ENCODE results near the gene JHY. TPM values are rescaled to one million over a fixed set of nuclear protein-coding genes. Genes with fewer than 3 reads are reported as not detected.
"Not testable (repeated sequence)": the region's sequence is repeated elsewhere in the genome, so short reads cannot be mapped to it uniquely, and the experiment has no call there.

Gene JHY
- total RNA-seq, 1 donor from 2014 or later = 1.1 TPM

- no peaks in the 10 kb centered on the region for H3K36me3 ChIP-seq (ENCODE audit: control insufficient read depth, insufficient read depth, low read length)
- DNase-seq (ENCODE audit: low read depth) (no peak), FAIRE-seq (no peak)
- no peaks in the 10 kb centered on the region for H3K27me3 ChIP-seq (ENCODE audit: control insufficient read depth, insufficient read depth, low read length)
- H3K4me3 ChIP-seq (ENCODE audit: low read depth, low read length) = no peak overlapping the region
- TF ChIP-seq, protein P1, sequence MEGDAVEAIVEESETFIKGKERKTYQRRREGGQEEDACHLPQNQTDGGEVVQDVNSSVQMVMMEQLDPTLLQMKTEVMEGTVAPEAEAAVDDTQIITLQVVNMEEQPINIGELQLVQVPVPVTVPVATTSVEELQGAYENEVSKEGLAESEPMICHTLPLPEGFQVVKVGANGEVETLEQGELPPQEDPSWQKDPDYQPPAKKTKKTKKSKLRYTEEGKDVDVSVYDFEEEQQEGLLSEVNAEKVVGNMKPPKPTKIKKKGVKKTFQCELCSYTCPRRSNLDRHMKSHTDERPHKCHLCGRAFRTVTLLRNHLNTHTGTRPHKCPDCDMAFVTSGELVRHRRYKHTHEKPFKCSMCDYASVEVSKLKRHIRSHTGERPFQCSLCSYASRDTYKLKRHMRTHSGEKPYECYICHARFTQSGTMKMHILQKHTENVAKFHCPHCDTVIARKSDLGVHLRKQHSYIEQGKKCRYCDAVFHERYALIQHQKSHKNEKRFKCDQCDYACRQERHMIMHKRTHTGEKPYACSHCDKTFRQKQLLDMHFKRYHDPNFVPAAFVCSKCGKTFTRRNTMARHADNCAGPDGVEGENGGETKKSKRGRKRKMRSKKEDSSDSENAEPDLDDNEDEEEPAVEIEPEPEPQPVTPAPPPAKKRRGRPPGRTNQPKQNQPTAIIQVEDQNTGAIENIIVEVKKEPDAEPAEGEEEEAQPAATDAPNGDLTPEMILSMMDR (IDR thresholded peaks at IDR 0.05; ENCODE audit: insufficient read depth, low read length, severe bottlenecking) = no peak
Measured at GRCh38 chr11:122852796-122853160, 29.8 kb upstream of the JHY start.

GRCh38 chr11:122853261-122853660 is 29.3 kb upstream of the JHY start:
- FAIRE-seq (no peak), DNase-seq (ENCODE audit: low read depth) (no peak)
- TF ChIP-seq, protein P1 (IDR thresholded peaks at IDR 0.05; ENCODE audit: insufficient read depth, low read length, severe bottlenecking) = no peak
- H3K27me3 ChIP-seq (ENCODE audit: control insufficient read depth, insufficient read depth, low read length) = no peaks in the 10 kb centered on the region
- H3K4me3 ChIP-seq (ENCODE audit: low read depth, low read length) = no peak overlapping the region
- H3K36me3 ChIP-seq (ENCODE audit: control insufficient read depth, insufficient read depth, low read length) = no peaks in the 10 kb centered on the region

- FAIRE-seq (no peak), DNase-seq (ENCODE audit: low read depth) (peak; percentile 78)
- H3K27me3 ChIP-seq (ENCODE audit: control insufficient read depth, insufficient read depth, low read length) = no peaks in the 10 kb centered on the region
- no peaks in the 10 kb centered on the region for H3K36me3 ChIP-seq (ENCODE audit: control insufficient read depth, insufficient read depth, low read length)
- TF ChIP-seq, protein P1 (IDR thresholded peaks at IDR 0.05; ENCODE audit: insufficient read depth, low read length, severe bottlenecking) = peak; percentile 53
- no peak overlapping the region for H3K4me3 ChIP-seq (ENCODE audit: low read depth, low read length)
Measured at GRCh38 chr11:122853971-122854446, 28.6 kb upstream of the JHY start.

GRCh38 chr11:122861631-122862030 is 20.9 kb upstream of the JHY start:
- FAIRE-seq = no peak
- peak; percentile 87 for DNase-seq (ENCODE audit: low read depth)
- Histone ChIP-seq H3K36me3 (ENCODE audit: control insufficient read depth, insufficient read depth, low read length) (no peaks in the 10 kb centered on the region), H3K27me3 (ENCODE audit: control insufficient read depth, insufficient read depth, low read length) (no peaks in the 10 kb centered on the region), H3K4me3 (ENCODE audit: low read depth, low read length) (no peak overlapping the region)
- TF ChIP-seq, protein P1 (IDR thresholded peaks at IDR 0.05; ENCODE audit: insufficient read depth, low read length, severe bottlenecking) = no peak

DNA sequence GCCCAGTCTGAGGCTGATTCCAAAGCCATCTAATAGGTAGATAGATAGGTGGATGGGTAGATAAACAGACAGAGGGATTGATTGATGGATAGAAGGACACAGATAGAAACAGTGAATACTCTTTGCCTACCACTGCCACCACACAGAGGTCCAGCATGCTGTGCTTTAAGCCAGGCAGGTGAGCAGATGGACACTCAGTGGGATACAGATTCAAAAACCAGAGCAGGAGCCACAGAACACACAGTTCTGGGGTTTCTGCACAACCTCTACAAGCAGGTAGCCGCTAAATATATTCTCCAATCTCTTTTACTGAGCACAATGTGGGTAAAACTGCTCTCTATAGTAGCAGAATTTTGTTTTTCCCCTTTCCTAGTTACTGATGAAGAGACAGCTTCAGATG is 20.5 kb upstream of the JHY start:
- TF ChIP-seq, protein P1 (IDR thresholded peaks at IDR 0.05; ENCODE audit: insufficient read depth, low read length, severe bottlenecking) = no peak
- DNase-seq (ENCODE audit: low read depth) (no peak), FAIRE-seq (no peak)
- Histone ChIP-seq H3K4me3 (ENCODE audit: low read depth, low read length) (no peak overlapping the region), H3K36me3 (ENCODE audit: control insufficient read depth, insufficient read depth, low read length) (no peaks in the 10 kb centered on the region), H3K27me3 (ENCODE audit: control insufficient read depth, insufficient read depth, low read length) (no peaks in the 10 kb centered on the region)

DNA sequence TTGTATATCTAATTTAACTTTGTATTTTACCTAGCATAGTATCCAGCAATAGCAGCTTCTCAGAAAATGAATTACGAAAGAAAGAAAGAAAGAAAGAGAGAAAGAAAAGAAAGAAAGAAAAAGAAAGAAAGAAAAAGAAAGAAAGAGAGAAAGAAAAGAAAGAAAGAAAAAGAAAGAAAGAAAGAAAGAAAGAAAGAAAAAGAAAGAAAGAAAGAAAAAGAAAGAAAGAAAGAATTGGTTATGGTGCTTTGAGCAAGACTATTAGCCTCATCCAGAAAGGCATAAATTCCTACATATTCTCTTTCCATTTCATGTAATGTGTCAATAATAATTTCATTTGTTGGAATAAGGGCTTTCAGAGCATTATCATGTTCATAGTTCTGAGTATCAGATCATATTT is 19.4 kb upstream of the JHY start:
- FAIRE-seq; DNase-seq (ENCODE audit: low read depth); H3K36me3 ChIP-seq (ENCODE audit: control insufficient read depth, insufficient read depth, low read length); H3K27me3 ChIP-seq (ENCODE audit: control insufficient read depth, insufficient read depth, low read length); H3K4me3 ChIP-seq (ENCODE audit: low read depth, low read length): not testable (repeated sequence)
